Measurements from ENCODE around the gene KCND2. TPM values are rescaled to one million over a fixed set of nuclear protein-coding genes. Genes with fewer than 3 reads are reported as not detected.

The KCND2 gene
- total and polyA plus RNA-seq, 3 donors from 2014 or later = 3.8 to 6.1 (median 5.1) TPM

DNA sequence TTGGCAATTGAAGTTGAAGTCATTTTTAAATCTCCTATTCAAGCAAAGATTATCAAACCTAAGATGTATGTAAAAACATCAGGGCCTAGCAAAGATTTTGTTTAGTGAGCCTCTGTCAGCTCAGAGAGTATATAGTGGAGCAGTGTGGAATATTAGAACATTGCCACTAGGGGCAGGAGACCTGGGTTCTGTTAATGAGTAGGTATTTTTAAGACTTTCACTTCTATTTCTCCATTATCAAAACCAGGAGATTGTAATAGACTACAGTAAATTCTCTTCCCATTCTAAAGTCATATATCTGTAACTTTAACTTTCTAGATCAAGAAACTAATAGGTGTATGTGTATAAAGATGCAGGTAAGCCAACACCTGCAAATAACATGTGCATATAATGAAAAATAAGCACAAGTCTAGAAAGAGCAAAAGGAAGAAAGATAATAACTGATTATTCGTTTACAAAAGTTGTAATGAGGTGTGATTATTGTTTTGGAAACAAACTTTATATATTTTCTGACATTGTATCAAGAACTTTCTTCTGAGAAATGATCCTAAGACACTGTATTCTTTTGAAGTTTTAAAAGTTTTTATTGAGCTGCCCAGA lies 64.4 kb downstream of the KCND2 start:
- no peak for DNase-seq
- Histone ChIP-seq H3K27ac (no peak overlapping the region), H3K4me1 (no peaks in the 10 kb centered on the region), H3K4me3 (no peak overlapping the region), H3K36me3 (ENCODE audit: low read depth, missing control alignments) (no peaks in the 10 kb centered on the region), H3K9me3 (no peaks in the 10 kb centered on the region), H3K27me3 (no peaks in the 10 kb centered on the region)
- 63 to 83% methylated on average over 1 of the region's 1 CpG for WGBS, 2 donors
- TF ChIP-seq POLR2A (IDR thresholded peaks at IDR 0.05) = no peak
- TF ChIP-seq, protein P1, sequence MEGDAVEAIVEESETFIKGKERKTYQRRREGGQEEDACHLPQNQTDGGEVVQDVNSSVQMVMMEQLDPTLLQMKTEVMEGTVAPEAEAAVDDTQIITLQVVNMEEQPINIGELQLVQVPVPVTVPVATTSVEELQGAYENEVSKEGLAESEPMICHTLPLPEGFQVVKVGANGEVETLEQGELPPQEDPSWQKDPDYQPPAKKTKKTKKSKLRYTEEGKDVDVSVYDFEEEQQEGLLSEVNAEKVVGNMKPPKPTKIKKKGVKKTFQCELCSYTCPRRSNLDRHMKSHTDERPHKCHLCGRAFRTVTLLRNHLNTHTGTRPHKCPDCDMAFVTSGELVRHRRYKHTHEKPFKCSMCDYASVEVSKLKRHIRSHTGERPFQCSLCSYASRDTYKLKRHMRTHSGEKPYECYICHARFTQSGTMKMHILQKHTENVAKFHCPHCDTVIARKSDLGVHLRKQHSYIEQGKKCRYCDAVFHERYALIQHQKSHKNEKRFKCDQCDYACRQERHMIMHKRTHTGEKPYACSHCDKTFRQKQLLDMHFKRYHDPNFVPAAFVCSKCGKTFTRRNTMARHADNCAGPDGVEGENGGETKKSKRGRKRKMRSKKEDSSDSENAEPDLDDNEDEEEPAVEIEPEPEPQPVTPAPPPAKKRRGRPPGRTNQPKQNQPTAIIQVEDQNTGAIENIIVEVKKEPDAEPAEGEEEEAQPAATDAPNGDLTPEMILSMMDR (IDR thresholded peaks at IDR 0.05) = peak in 1 of 3 experiments; percentile 60
- intact Hi-C loops (cut with DNase I; ENCODE audit: low total_unique reads) = no loop called here

DNA sequence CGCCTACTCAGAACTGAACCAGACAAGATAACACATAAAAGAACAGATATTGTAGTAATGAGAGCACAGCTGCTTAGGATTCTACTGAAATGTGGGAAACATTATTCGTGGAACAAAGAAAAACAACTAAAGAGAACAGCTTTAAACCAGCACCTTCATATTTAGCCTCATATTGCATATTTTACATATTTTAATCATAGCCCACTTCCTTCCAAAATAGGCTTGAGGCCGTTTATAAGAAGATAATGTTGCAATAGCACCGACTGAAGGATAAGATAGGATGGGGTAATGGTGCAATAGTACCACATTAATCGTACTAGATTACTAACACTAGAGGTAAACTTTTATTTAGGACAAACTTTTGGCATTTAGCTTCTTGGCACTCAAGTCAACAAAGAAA lies 71.3 kb downstream of the KCND2 start:
- H3K27ac ChIP-seq = no peak overlapping the region
- TF ChIP-seq, protein P1 (IDR thresholded peaks at IDR 0.05) = no peak
- TF ChIP-seq POLR2A (IDR thresholded peaks at IDR 0.05) = no peak
- no peak for DNase-seq
- H3K27me3 ChIP-seq = no peaks in the 10 kb centered on the region
- no peaks in the 10 kb centered on the region for H3K9me3 ChIP-seq
- no peaks in the 10 kb centered on the region for H3K36me3 ChIP-seq (ENCODE audit: low read depth, missing control alignments)
- H3K4me3 ChIP-seq = no peak overlapping the region
- intact Hi-C loops (cut with DNase I; ENCODE audit: low total_unique reads) = no loop called here
- 57 to 64% methylated on average over 5 of the region's 5 CpGs for WGBS, 2 donors
- H3K4me1 ChIP-seq = no peaks in the 10 kb centered on the region

DNA sequence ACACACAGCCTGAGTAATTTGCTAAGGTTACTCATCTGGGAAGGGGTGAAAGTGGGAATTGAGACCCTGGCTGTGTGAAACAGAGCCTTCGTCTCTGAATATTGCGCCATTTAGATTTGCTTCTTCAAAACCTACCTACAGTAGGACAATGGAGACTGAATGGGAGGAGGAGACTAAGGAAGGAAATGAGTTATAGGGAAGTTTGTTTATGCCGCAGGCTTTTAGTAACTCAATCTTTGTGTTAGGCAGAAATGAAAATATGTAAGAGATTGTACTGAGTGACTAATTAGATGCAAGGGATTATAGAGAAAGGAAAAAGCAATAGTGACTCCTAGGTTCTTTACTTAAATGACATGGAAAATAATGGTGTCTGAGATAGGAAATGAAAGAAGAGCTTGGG lies 80.2 kb downstream of the KCND2 start:
- intact Hi-C loops (cut with DNase I; ENCODE audit: low total_unique reads) = no loop called here
- Histone ChIP-seq H3K4me1 (no peaks in the 10 kb centered on the region), H3K27ac (no peak overlapping the region), H3K27me3 (no peaks in the 10 kb centered on the region), H3K36me3 (ENCODE audit: low read depth, missing control alignments) (no peaks in the 10 kb centered on the region), H3K4me3 (no peak overlapping the region), H3K9me3 (no peaks in the 10 kb centered on the region)
- no peak for DNase-seq
- 92 to 94% methylated on average over 3 of the region's 3 CpGs for WGBS, 2 donors
- TF ChIP-seq, protein P1 (IDR thresholded peaks at IDR 0.05) = no peak
- TF ChIP-seq POLR2A (IDR thresholded peaks at IDR 0.05) = no peak

DNA sequence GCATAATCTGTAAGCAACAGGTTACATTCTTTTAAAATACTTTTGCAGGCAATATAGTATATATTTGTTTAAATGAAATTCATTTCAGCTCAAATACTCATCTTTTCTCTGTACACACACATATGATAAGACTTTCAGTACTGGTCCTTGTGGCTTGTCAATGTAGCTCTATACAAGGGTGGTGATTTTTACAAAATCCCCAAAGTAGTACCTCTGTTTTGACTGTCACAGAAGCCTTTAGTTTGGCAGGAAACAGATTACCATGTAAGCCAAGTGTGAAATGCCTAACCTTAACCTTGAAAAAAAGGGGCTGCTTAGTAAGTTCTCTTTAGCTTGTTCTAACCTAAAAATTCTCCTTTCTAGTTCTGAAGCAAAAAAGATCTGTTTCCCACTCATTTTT lies 87.9 kb downstream of the KCND2 start:
- Histone ChIP-seq H3K27ac (no peak overlapping the region), H3K9me3 (no peaks in the 10 kb centered on the region), H3K36me3 (ENCODE audit: low read depth, missing control alignments) (no peaks in the 10 kb centered on the region), H3K4me1 (no peaks in the 10 kb centered on the region), H3K4me3 (no peak overlapping the region), H3K27me3 (no peaks in the 10 kb centered on the region)
- intact Hi-C loops (cut with DNase I; ENCODE audit: low total_unique reads) = no loop called here
- no peak for DNase-seq
- TF ChIP-seq POLR2A (IDR thresholded peaks at IDR 0.05) = no peak
- TF ChIP-seq, protein P1 (IDR thresholded peaks at IDR 0.05) = no peak

DNA sequence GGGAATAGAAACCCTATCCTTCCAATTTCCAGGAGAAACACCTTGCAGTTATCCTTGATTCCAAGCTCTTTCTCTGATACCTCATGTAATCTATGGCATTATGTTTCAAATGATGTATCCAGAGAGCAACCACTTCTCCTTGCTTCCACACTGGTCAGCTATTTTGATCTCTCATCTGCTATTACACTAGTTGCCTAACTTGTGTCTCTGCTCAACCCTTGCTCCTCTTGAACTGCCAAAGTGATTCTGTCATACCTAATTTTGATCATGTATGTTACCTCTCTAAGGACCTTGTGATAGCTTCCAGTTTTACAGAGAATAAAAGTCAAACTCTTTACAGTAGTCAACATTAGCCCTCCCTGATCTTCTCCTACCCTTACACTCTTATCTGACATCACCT lies 90.4 kb downstream of the KCND2 start:
- TF ChIP-seq POLR2A (IDR thresholded peaks at IDR 0.05) = no peak
- TF ChIP-seq, protein P1 (IDR thresholded peaks at IDR 0.05) = no peak
- no peak for DNase-seq
- Histone ChIP-seq H3K27me3 (no peaks in the 10 kb centered on the region), H3K27ac (no peak overlapping the region), H3K4me3 (no peak overlapping the region), H3K36me3 (ENCODE audit: low read depth, missing control alignments) (no peaks in the 10 kb centered on the region), H3K4me1 (no peaks in the 10 kb centered on the region), H3K9me3 (no peaks in the 10 kb centered on the region)
- intact Hi-C loops (cut with DNase I; ENCODE audit: low total_unique reads) = no loop called here

Measured in testis (tissue), 3 donors.